ELF-1 (cell line): Measurements from ENCODE around the gene BACH2.
A peak's percentile ranks its signal among the peaks of the same experiment; 100 is the strongest.
"Not testable (repeated sequence)": the region's sequence is repeated elsewhere in the genome, so short reads cannot be mapped to it uniquely, and the experiment has no call there.

ENCODE experiments used
- DNase-seq: peaks from one replicate; pipeline ENCODE4 v3.0.0-alpha.2; 2016; ENCODE audit warnings: low read depth, low spot score

BACH2 gene

GRCh38 chr6:90214966-90215365 is 81.7 kb downstream of the BACH2 start:
- peak; percentile 36 for DNase-seq

GRCh38 chr6:90214461-90214860 is 82.2 kb downstream of the BACH2 start:
- no peak for DNase-seq

GRCh38 chr6:90212274-90212673 is 84.4 kb downstream of the BACH2 start:
- no peak for DNase-seq

- DNase-seq: no peak
Measured at GRCh38 chr6:90209527-90209926, 87.1 kb downstream of the BACH2 start.

- not testable (repeated sequence) for DNase-seq
Measured at GRCh38 chr6:90208690-90209089, 88.0 kb downstream of the BACH2 start.

- no peak for DNase-seq
Measured at GRCh38 chr6:90204327-90205056, 92.2 kb downstream of the BACH2 start.

- no peak for DNase-seq
Measured at GRCh38 chr6:90203672-90204071, 93.0 kb downstream of the BACH2 start.

- DNase-seq: no peak
Measured at GRCh38 chr6:90202156-90202555, 94.5 kb downstream of the BACH2 start.

- DNase-seq: no peak
Measured at GRCh38 chr6:90199900-90200299, 96.7 kb downstream of the BACH2 start.

- DNase-seq: no peak
Measured at GRCh38 chr6:90198758-90199425, 97.8 kb downstream of the BACH2 start.

- DNase-seq: no peak
Measured at GRCh38 chr6:90197854-90198496, 98.7 kb downstream of the BACH2 start.

GRCh38 chr6:90195094-90195829 is 101.4 kb downstream of the BACH2 start:
- no peak for DNase-seq

- DNase-seq: no peak
Measured at GRCh38 chr6:90194371-90194841, 102.2 kb downstream of the BACH2 start.

GRCh38 chr6:90193359-90193758 is 103.3 kb downstream of the BACH2 start:
- DNase-seq: no peak

GRCh38 chr6:90192857-90193256 is 103.8 kb downstream of the BACH2 start:
- no peak for DNase-seq

GRCh38 chr6:90190752-90191395 is 105.8 kb downstream of the BACH2 start:
- DNase-seq: no peak

GRCh38 chr6:90190131-90190530 is 106.5 kb downstream of the BACH2 start:
- DNase-seq: no peak

GRCh38 chr6:90187437-90188121 is 109.1 kb downstream of the BACH2 start:
- DNase-seq: peak; percentile 46

- no peak for DNase-seq
Measured at GRCh38 chr6:90186637-90187371, 109.8 kb downstream of the BACH2 start.

- no peak for DNase-seq
Measured at GRCh38 chr6:90186026-90186425, 110.6 kb downstream of the BACH2 start.
